ENCODE measurements around the gene TTLL5. TPM values are rescaled to one million over a fixed set of nuclear protein-coding genes. Genes with fewer than 3 reads are reported as not detected.

TTLL5 gene
- total and polyA plus RNA-seq, 2 of the 4 experiments (the other 2 are of a cell fraction), result 11.9 to 16.7 TPM

DNA sequence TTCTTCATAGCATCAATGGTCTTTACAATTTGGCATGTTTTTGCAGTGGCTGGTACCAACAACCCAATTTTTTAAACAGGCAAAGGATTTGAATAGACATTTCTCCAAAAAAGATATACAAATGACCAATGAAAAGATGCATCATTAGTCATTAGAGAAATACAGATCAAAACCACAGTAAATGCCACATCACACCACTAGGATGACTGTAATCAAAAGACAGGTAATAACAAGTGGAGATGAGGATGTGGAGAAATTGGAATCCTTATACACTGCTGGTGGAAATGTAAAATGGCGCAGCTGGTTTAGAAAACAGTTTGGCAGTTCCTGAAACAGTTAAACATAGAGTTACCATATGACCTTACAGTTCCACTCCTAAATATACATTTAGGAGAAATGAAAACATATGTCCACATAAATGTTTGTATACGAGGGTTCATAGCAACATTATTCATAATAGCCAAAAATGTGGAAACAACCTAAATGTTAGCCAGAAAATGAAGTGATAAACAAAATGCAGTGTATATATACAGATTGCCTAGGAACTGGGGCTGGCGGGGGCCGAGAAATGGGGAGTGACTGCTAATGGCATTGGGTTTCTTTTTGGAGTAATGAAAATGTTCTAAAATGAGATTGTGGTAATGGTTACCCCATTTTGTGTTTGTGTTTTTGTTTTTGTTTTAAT lies 265.5 kb downstream of the TTLL5 start:
- Histone ChIP-seq H2AFZ (replicated peaks; ENCODE audit: low read length, poor library complexity) (no peak overlapping the region), H3K27me3 (ENCODE audit: control insufficient read depth, insufficient read depth, low read length) (no peaks in the 10 kb centered on the region), H3K4me2 (ENCODE audit: low read depth, low read length) (no peak overlapping the region), H3K4me1 (ENCODE audit: control insufficient read depth, insufficient read depth, low read length) (peaks cover 2% of the 10 kb centered on the region; the same call in 1 of the 2 replicates), H4K5ac (ENCODE audit: low read depth, low read length) (no peak overlapping the region), H3K9ac (ENCODE audit: low read depth, low read length) (no peak overlapping the region), H2BK20ac (ENCODE audit: low read depth, low read length) (no peak overlapping the region), H2AK9ac (replicated peaks; ENCODE audit: low read depth, low read length, poor library complexity) (no peak overlapping the region), H3K27ac (ENCODE audit: insufficient read depth, low read length) (no peak overlapping the region), H2BK5ac (ENCODE audit: low read depth, low read length, poor library complexity, severe bottlenecking) (no peak overlapping the region), H3K23ac (ENCODE audit: low read depth, low read length) (no peak overlapping the region), H3K36me3 (ENCODE audit: control insufficient read depth, insufficient read depth, low read length) (no peaks in the 10 kb centered on the region), H3K9me3 (ENCODE audit: control insufficient read depth, insufficient read depth, low read length) (no peaks in the 10 kb centered on the region), H3K4ac (ENCODE audit: low read depth, low read length) (no peak overlapping the region), H2BK15ac (ENCODE audit: low read depth, low read length) (no peak overlapping the region), H2AK5ac (ENCODE audit: low read depth, low read length) (no peak overlapping the region), H3K9me1 (ENCODE audit: insufficient read depth, low read length) (no peaks in the 10 kb centered on the region; the same call in 1 of the 2 replicates), H4K91ac (ENCODE audit: insufficient read depth, low read depth, low read length) (no peak overlapping the region), H4K20me1 (ENCODE audit: insufficient read depth, low read length) (no peaks in the 10 kb centered on the region), H4K8ac (ENCODE audit: low read depth in 2 of 2, low read length in 2 of 2) (no peak overlapping the region), H2BK120ac (ENCODE audit: low read depth, low read length) (no peak overlapping the region), H3K4me3 (ENCODE audit: insufficient read depth, low read depth, low read length) (no peak overlapping the region), H3K14ac (replicated peaks; ENCODE audit: low read depth, low read length) (no peak overlapping the region), H3K79me1 (ENCODE audit: low read depth in 1 of 2, low read length in 2 of 2) (no peaks in the 10 kb centered on the region), H3K56ac (ENCODE audit: extremely low read depth, insufficient read depth, low read length) (no peak overlapping the region), H3K18ac (ENCODE audit: low read depth, low read length) (no peak overlapping the region)
- in situ Hi-C loops (cut with MboI; ENCODE audit: low sequenced_read_pairs), result no loop called here
- intact Hi-C loops (cut with micrococcal nuclease), result no loop called here
- TF ChIP-seq, protein P1, sequence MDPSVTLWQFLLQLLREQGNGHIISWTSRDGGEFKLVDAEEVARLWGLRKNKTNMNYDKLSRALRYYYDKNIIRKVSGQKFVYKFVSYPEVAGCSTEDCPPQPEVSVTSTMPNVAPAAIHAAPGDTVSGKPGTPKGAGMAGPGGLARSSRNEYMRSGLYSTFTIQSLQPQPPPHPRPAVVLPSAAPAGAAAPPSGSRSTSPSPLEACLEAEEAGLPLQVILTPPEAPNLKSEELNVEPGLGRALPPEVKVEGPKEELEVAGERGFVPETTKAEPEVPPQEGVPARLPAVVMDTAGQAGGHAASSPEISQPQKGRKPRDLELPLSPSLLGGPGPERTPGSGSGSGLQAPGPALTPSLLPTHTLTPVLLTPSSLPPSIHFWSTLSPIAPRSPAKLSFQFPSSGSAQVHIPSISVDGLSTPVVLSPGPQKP (IDR thresholded peaks at IDR 0.05; ENCODE audit: borderline replicate concordance, low read depth, low read length), result no peak
- no peak for DNase-seq
- ATAC-seq (ENCODE audit: low read depth), result no peak
- CTCF ChIA-PET, result no interaction called here
- 77% methylated on average over 2 of the region's 4 CpGs; no CpG with 5 or more reads in 1 of the 2 experiments for WGBS, 2 experiments (ENCODE audit: extremely low coverage in 2 of 2, insufficient read length in 1 of 2)
- BruUV-seq (replicated peaks), result no TSS peak
- POLR2A ChIA-PET (ENCODE audit: unreplicated experiment), result no interaction called here
- dilution Hi-C loops (cut with HindIII; ENCODE audit: low sequenced_read_pairs, unreplicated experiment), result no loop called here
